Smooth muscle cell of the pulmonary artery (primary cell): ENCODE measurements around the gene NUDT4. TPM values are rescaled to one million over a fixed set of nuclear protein-coding genes. Genes with fewer than 3 reads are reported as not detected.

Experiments used
- total RNA-seq: library from RNA; depleted of rRNA; stranded (reverse); fragments of >200 nt; gene quantifications from 2 replicates; pipeline ENCODE4 v1.2.3, GENCODE V29; 2014

NUDT4 gene
- total RNA-seq: 49.7 and 58.4 TPM in 2 replicates

GRCh38 chr12:93377252-93378195 is at the start of gene NUDT4:
Gene NUDT4, plus strand, starts transcription at chr12:93377925. Its CDS starts 398 bp downstream, at chr12:93378323.

GRCh38 chr12:93441617-93442410 is 64.1 kb downstream of the NUDT4 start, which contains the start of gene UBE2N:
Gene UBE2N, minus strand, starts transcription at chr12:93441947. Its CDS starts 63 bp downstream, at chr12:93441884.

Other genes starting within 250 kb of the NUDT4 start
- gene UBE2N, start 64.0 kb downstream of the NUDT4 start, total RNA-seq: 100 and 107 TPM in 2 replicates
- 60.6 and 71.4 TPM in 2 replicates for gene MRPL42, start 89.6 kb downstream of the NUDT4 start, total RNA-seq
- 18.1 and 46.5 TPM in 2 replicates for gene SOCS2, start 194.8 kb downstream of the NUDT4 start, total RNA-seq